Osteoblast (primary cell): ENCODE data around the gene CNOT11. TPM values are rescaled to one million over a fixed set of nuclear protein-coding genes. Genes with fewer than 3 reads are reported as not detected.

Experiments used
- DNase-seq: peaks from one replicate; pipeline ENCODE4 v3.0.0; 2011; ENCODE audit warnings: low spot score, mixed read lengths; ENCODE audit not compliant: insufficient read length; ENCODE audit errors: missing footprints
- H2AFZ ChIP-seq: 2 replicates; pipeline ENCODE4 v1.6.0; 2011; ENCODE audit warnings: mild to moderate bottlenecking, low read length
- H3K27ac ChIP-seq: 2 replicates; pipeline ENCODE4 v1.5.1; 2011; ENCODE audit warnings: mild to moderate bottlenecking, low read depth, low read length, moderate library complexity
- H3K27me3 ChIP-seq: 2 replicates; pipeline ENCODE4 v1.6.0; 2012; ENCODE audit warnings: mild to moderate bottlenecking, control low read depth, inconsistent platforms, low read length, moderate library complexity; ENCODE audit not compliant: insufficient read depth
- H3K36me3 ChIP-seq: 2 replicates; pipeline ENCODE4 v1.5.1; 2011; ENCODE audit warnings: mild to moderate bottlenecking, low read length, control low read depth, moderate library complexity; ENCODE audit not compliant: insufficient read depth
- H3K4me1 ChIP-seq: 2 replicates; pipeline ENCODE4 v1.5.1; 2011; ENCODE audit warnings: mild to moderate bottlenecking, low read length, control low read depth, moderate library complexity; ENCODE audit not compliant: insufficient read depth
- H3K4me2 ChIP-seq: 2 replicates; pipeline ENCODE4 v1.6.0; 2011; ENCODE audit warnings: mild to moderate bottlenecking, low read length; ENCODE audit not compliant: insufficient read depth
- H3K4me3 ChIP-seq: fragments of 200-600 bp; sonication (generic); 3 replicates; pipeline ENCODE4 v1.5.1; 2012; ENCODE audit warnings: mild to moderate bottlenecking, low read length, inconsistent platforms; ENCODE audit not compliant: insufficient read depth
- H3K79me2 ChIP-seq: 2 replicates; pipeline ENCODE4 v1.6.0; 2012; ENCODE audit warnings: mild to moderate bottlenecking, low read length, control low read depth, inconsistent platforms; ENCODE audit not compliant: insufficient read depth
- H3K9me3 ChIP-seq: 2 replicates; pipeline ENCODE4 v1.5.1; 2011; ENCODE audit warnings: low read depth, low read length, control low read depth
- H4K20me1 ChIP-seq: 2 replicates; pipeline ENCODE4 v1.6.0; 2012; ENCODE audit warnings: mild to moderate bottlenecking, low read length, control low read depth; ENCODE audit not compliant: insufficient read depth
- total RNA-seq: library from RNA; depleted of rRNA; stranded (reverse); fragments of >200 nt; gene quantifications from 2 replicates; pipeline ENCODE4 v1.2.3, GENCODE V29; 2012
- TF ChIP-seq, protein P1 (sequence below): IDR thresholded peaks from 2 replicates; pipeline ENCODE4 v1.5.1; 2011; ENCODE audit warnings: mild to moderate bottlenecking, low read depth, low read length, moderate library complexity; ENCODE audit errors: extremely low read depth

Gene CNOT11
- total RNA-seq, 1 donor, result 43.4 TPM

DNA sequence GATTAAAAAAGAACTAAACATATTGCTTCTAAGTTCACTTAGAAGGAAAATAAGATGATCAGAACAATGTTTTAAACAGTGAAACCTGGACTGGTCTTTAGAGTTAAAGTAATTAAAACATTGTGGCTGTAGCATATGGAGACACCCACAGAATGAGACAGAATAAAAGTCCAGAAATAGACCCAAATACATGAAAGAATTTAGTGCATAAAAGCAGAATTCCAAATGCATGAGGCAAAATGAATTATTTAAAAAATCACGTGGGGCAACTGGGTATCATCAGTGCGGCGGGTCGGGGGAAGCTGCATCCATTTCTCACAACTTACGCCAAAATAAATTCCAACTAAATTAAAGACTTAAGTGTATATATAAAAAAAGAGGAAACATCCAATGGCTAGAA, 43.7 kb downstream of the CNOT11 start:
- no peak for DNase-seq
- peaks cover 18% of the 10 kb centered on the region for H3K36me3 ChIP-seq
- TF ChIP-seq, protein P1, sequence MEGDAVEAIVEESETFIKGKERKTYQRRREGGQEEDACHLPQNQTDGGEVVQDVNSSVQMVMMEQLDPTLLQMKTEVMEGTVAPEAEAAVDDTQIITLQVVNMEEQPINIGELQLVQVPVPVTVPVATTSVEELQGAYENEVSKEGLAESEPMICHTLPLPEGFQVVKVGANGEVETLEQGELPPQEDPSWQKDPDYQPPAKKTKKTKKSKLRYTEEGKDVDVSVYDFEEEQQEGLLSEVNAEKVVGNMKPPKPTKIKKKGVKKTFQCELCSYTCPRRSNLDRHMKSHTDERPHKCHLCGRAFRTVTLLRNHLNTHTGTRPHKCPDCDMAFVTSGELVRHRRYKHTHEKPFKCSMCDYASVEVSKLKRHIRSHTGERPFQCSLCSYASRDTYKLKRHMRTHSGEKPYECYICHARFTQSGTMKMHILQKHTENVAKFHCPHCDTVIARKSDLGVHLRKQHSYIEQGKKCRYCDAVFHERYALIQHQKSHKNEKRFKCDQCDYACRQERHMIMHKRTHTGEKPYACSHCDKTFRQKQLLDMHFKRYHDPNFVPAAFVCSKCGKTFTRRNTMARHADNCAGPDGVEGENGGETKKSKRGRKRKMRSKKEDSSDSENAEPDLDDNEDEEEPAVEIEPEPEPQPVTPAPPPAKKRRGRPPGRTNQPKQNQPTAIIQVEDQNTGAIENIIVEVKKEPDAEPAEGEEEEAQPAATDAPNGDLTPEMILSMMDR, result no peak
- H3K4me2 ChIP-seq, result peak overlapping the region; percentile 21
- no peaks in the 10 kb centered on the region for H3K27me3 ChIP-seq
- no peak overlapping the region for H2AFZ ChIP-seq
- peaks cover 77% of the 10 kb centered on the region for H3K79me2 ChIP-seq
- peaks cover 33% of the 10 kb centered on the region for H4K20me1 ChIP-seq
- H3K9me3 ChIP-seq, result no peaks in the 10 kb centered on the region
- peaks cover 13% of the 10 kb centered on the region for H3K4me1 ChIP-seq
- H3K4me3 ChIP-seq, result no peak overlapping the region
- H3K27ac ChIP-seq, result peak overlapping the region; percentile 17

- Histone ChIP-seq H3K4me2 (no peak overlapping the region), H4K20me1 (peaks cover 33% of the 10 kb centered on the region), H3K27me3 (no peaks in the 10 kb centered on the region), H3K79me2 (peaks cover 87% of the 10 kb centered on the region), H3K27ac (no peak overlapping the region), H2AFZ (no peak overlapping the region), H3K4me1 (peaks cover 13% of the 10 kb centered on the region), H3K9me3 (no peaks in the 10 kb centered on the region), H3K4me3 (no peak overlapping the region), H3K36me3 (peaks cover 18% of the 10 kb centered on the region)
- TF ChIP-seq, protein P1, result no peak
- no peak for DNase-seq
These were observed 44.7 kb downstream of the CNOT11 start for GRCh38 chr2:101297383-101297782.

GRCh38 chr2:101299604-101300003, 46.9 kb downstream of the CNOT11 start:
- TF ChIP-seq, protein P1, result no peak
- Histone ChIP-seq H3K27me3 (no peaks in the 10 kb centered on the region), H3K79me2 (peaks cover 94% of the 10 kb centered on the region), H3K4me2 (no peak overlapping the region), H3K4me1 (peaks cover 13% of the 10 kb centered on the region), H3K27ac (no peak overlapping the region), H3K9me3 (no peaks in the 10 kb centered on the region), H2AFZ (no peak overlapping the region), H3K4me3 (no peak overlapping the region), H4K20me1 (peaks cover 39% of the 10 kb centered on the region), H3K36me3 (peaks cover 4% of the 10 kb centered on the region)
- DNase-seq, result no peak

DNA sequence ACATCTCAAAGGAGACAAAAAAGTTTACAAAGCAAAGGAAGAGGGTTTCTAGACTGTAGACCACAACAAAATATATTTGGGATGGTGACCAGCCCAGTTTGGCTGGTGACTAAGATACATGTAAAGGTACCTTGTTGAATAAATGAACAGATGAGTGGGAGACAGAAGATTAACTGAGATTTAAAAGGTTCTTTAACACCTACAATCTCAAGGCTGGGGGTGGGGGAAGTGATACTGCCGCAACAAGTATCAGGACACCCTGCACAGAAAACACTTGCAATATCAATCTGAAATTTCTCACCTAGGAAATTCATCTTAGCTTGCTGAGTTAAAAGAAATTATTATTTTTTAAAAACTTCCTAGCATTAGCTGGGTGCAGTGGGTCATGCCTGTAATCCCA, 47.5 kb downstream of the CNOT11 start:
- H3K27me3 ChIP-seq, result no peaks in the 10 kb centered on the region
- H3K4me3 ChIP-seq, result no peak overlapping the region
- peaks cover 16% of the 10 kb centered on the region for H3K4me1 ChIP-seq
- no peak overlapping the region for H2AFZ ChIP-seq
- TF ChIP-seq, protein P1, result no peak
- H3K27ac ChIP-seq, result no peak overlapping the region
- peaks cover 41% of the 10 kb centered on the region for H4K20me1 ChIP-seq
- H3K36me3 ChIP-seq, result no peaks in the 10 kb centered on the region
- H3K79me2 ChIP-seq, result peaks cover 94% of the 10 kb centered on the region
- no peaks in the 10 kb centered on the region for H3K9me3 ChIP-seq
- H3K4me2 ChIP-seq, result no peak overlapping the region
- no peak for DNase-seq
